DMS 273 treated with DMSO at 0.1 percent for 48 hours (cell line): ENCODE data around the gene POLE.

Source experiments
- DNase-seq: peaks from one replicate; lab custom pipeline; 2025; lab: John Stamatoyannopoulos, UW

POLE gene

GRCh38 chr12:132686825-132687210, 324 bp downstream of the POLE start:
- no peak for DNase-seq

- no peak for DNase-seq
These were observed 1.7 kb downstream of the POLE start for GRCh38 chr12:132685400-132685799.

GRCh38 chr12:132677492-132677891, 9.7 kb downstream of the POLE start:
- DNase-seq = no peak

- DNase-seq = no peak
These were observed 11.2 kb downstream of the POLE start for GRCh38 chr12:132675757-132676432.

GRCh38 chr12:132674561-132674960, 12.6 kb downstream of the POLE start:
- no peak for DNase-seq

GRCh38 chr12:132673288-132674179, 13.6 kb downstream of the POLE start:
- no peak for DNase-seq

GRCh38 chr12:132672678-132673077, 14.5 kb downstream of the POLE start:
- no peak for DNase-seq

- DNase-seq = no peak
These were observed 15.0 kb downstream of the POLE start for GRCh38 chr12:132672116-132672515.

GRCh38 chr12:132669166-132669879, 17.8 kb downstream of the POLE start:
- no peak for DNase-seq

GRCh38 chr12:132668191-132669088, 18.7 kb downstream of the POLE start:
- no peak for DNase-seq

GRCh38 chr12:132665794-132666193, 21.3 kb downstream of the POLE start:
- no peak for DNase-seq

GRCh38 chr12:132665149-132665491, 22.0 kb downstream of the POLE start:
- no peak for DNase-seq

GRCh38 chr12:132664206-132665148, 22.7 kb downstream of the POLE start:
- DNase-seq = no peak

GRCh38 chr12:132662901-132663755, 24.0 kb downstream of the POLE start:
- DNase-seq = no peak

- DNase-seq = no peak
These were observed 25.2 kb downstream of the POLE start for GRCh38 chr12:132661972-132662371.

GRCh38 chr12:132660996-132661395, 26.1 kb downstream of the POLE start:
- DNase-seq = no peak

- DNase-seq = no peak
These were observed 27.1 kb downstream of the POLE start for GRCh38 chr12:132660052-132660451.

- DNase-seq = no peak
These were observed 28.0 kb downstream of the POLE start for GRCh38 chr12:132659146-132659545.

GRCh38 chr12:132658149-132658894, 28.8 kb downstream of the POLE start:
- no peak for DNase-seq
